HUES6 (cell line): ENCODE data around the gene VSX2.

Experiments used
- H3K27ac ChIP-seq: 2 replicates; pipeline ENCODE4 v1.7.0; 2013; ENCODE audit warnings: low read depth, mild to moderate bottlenecking, low read length, inconsistent platforms
- H3K27me3 ChIP-seq: 2 replicates; pipeline ENCODE4 v1.6.1; 2013; ENCODE audit warnings: low read length; ENCODE audit not compliant: control insufficient read depth, insufficient read depth
- H3K36me3 ChIP-seq: 2 replicates; pipeline ENCODE4 v1.6.1; 2013; ENCODE audit warnings: low read length; ENCODE audit not compliant: control insufficient read depth, insufficient read depth
- H3K4me1 ChIP-seq: 2 replicates; pipeline ENCODE4 v1.6.1; 2013; ENCODE audit warnings: low read length; ENCODE audit not compliant: control insufficient read depth, insufficient read depth
- H3K4me3 ChIP-seq: 2 replicates; pipeline ENCODE4 v1.5.1; 2013; ENCODE audit warnings: low read depth, low read length
- H3K9ac ChIP-seq: one replicate; pipeline ENCODE4 v1.6.1; 2013; ENCODE audit warnings: mild to moderate bottlenecking, low read length
- H3K9me3 ChIP-seq: 2 replicates; pipeline ENCODE4 v1.6.1; 2013; ENCODE audit warnings: low read depth, low read length; ENCODE audit not compliant: control insufficient read depth, insufficient read depth

VSX2 gene

GRCh38 chr14:74238974-74239847 is at the start of gene VSX2:
VSX2 (plus strand) TSS chr14:74239449; CDS start chr14:74239562, 113 bp downstream.
- no peak within 1 kb of the TSS for H3K27ac ChIP-seq
- H3K4me1 ChIP-seq = peaks cover 19% of the 10 kb centered on the region
- H3K27me3 ChIP-seq = peaks cover 96% of the 10 kb centered on the region
- H3K36me3 ChIP-seq = no peaks in the 10 kb centered on the region
- H3K9me3 ChIP-seq = no peaks in the 10 kb centered on the region
- H3K9ac ChIP-seq = no peak within 1 kb of the TSS
- peak within 1 kb of the TSS; percentile 62 for H3K4me3 ChIP-seq

- Histone ChIP-seq H3K27ac (no peak overlapping the region), H3K27me3 (no peaks in the 10 kb centered on the region), H3K4me3 (no peak overlapping the region), H3K9ac (no peak overlapping the region), H3K36me3 (0 out of 2 replicates have a peak, but pooled peaks cover 3% of the 10 kb centered on the region), H3K4me1 (no peaks in the 10 kb centered on the region), H3K9me3 (no peaks in the 10 kb centered on the region)
Observed at GRCh38 chr14:74190927-74191575, 48.2 kb upstream of the VSX2 start.

GRCh38 chr14:74194506-74195274 is 44.6 kb upstream of the VSX2 start:
- Histone ChIP-seq H3K27ac (no peak overlapping the region), H3K9me3 (no peaks in the 10 kb centered on the region), H3K27me3 (no peaks in the 10 kb centered on the region), H3K9ac (no peak overlapping the region), H3K4me3 (no peak overlapping the region), H3K36me3 (peaks cover 10% of the 10 kb centered on the region; the same call in 1 of the 2 replicates), H3K4me1 (no peaks in the 10 kb centered on the region)

- Histone ChIP-seq H3K27ac (no peak overlapping the region), H3K9ac (no peak overlapping the region), H3K4me3 (no peak overlapping the region), H3K36me3 (peaks cover 10% of the 10 kb centered on the region; the same call in 1 of the 2 replicates), H3K4me1 (no peaks in the 10 kb centered on the region), H3K9me3 (no peaks in the 10 kb centered on the region), H3K27me3 (no peaks in the 10 kb centered on the region)
Observed at GRCh38 chr14:74195623-74196022, 43.6 kb upstream of the VSX2 start.

- Histone ChIP-seq H3K4me3 (no peak overlapping the region), H3K4me1 (no peaks in the 10 kb centered on the region), H3K9me3 (no peaks in the 10 kb centered on the region), H3K27me3 (no peaks in the 10 kb centered on the region), H3K36me3 (peaks cover 19% of the 10 kb centered on the region; the same call in 1 of the 2 replicates), H3K9ac (no peak overlapping the region), H3K27ac (no peak overlapping the region)
Observed at GRCh38 chr14:74198441-74199234, 40.6 kb upstream of the VSX2 start.

GRCh38 chr14:74202113-74202512 is 37.1 kb upstream of the VSX2 start:
- Histone ChIP-seq H3K27ac (no peak overlapping the region), H3K36me3 (peaks cover 19% of the 10 kb centered on the region; the same call in 1 of the 2 replicates), H3K4me3 (no peak overlapping the region), H3K9ac (no peak overlapping the region), H3K9me3 (no peaks in the 10 kb centered on the region), H3K4me1 (no peaks in the 10 kb centered on the region), H3K27me3 (no peaks in the 10 kb centered on the region)

GRCh38 chr14:74203639-74204038 is 35.6 kb upstream of the VSX2 start:
- H3K9me3 ChIP-seq = no peaks in the 10 kb centered on the region

GRCh38 chr14:74204491-74204890 is 34.8 kb upstream of the VSX2 start:
- H3K27me3 ChIP-seq = no peaks in the 10 kb centered on the region
- H3K4me1 ChIP-seq = no peaks in the 10 kb centered on the region
- no peak overlapping the region for H3K27ac ChIP-seq
- no peak overlapping the region for H3K9ac ChIP-seq
- H3K9me3 ChIP-seq = no peaks in the 10 kb centered on the region
- peaks cover 11% of the 10 kb centered on the region; the same call in 1 of the 2 replicates for H3K36me3 ChIP-seq
- no peak overlapping the region for H3K4me3 ChIP-seq

More at GRCh38 chr14:74203639-74204038, 35.6 kb upstream of the VSX2 start:
- Histone ChIP-seq H3K27me3 (no peaks in the 10 kb centered on the region), H3K9ac (no peak overlapping the region), H3K4me3 (no peak overlapping the region), H3K4me1 (no peaks in the 10 kb centered on the region), H3K27ac (no peak overlapping the region), H3K36me3 (peaks cover 19% of the 10 kb centered on the region; the same call in 1 of the 2 replicates)

GRCh38 chr14:74205882-74206281 is 33.4 kb upstream of the VSX2 start:
- Histone ChIP-seq H3K9ac (no peak overlapping the region), H3K27me3 (no peaks in the 10 kb centered on the region), H3K36me3 (peaks cover 11% of the 10 kb centered on the region; the same call in 1 of the 2 replicates), H3K9me3 (no peaks in the 10 kb centered on the region), H3K27ac (no peak overlapping the region), H3K4me1 (no peaks in the 10 kb centered on the region), H3K4me3 (no peak overlapping the region)

- Histone ChIP-seq H3K4me3 (no peak overlapping the region), H3K36me3 (peaks cover 5% of the 10 kb centered on the region; the same call in 1 of the 2 replicates), H3K9me3 (no peaks in the 10 kb centered on the region), H3K27me3 (no peaks in the 10 kb centered on the region), H3K9ac (no peak overlapping the region), H3K4me1 (no peaks in the 10 kb centered on the region), H3K27ac (no peak overlapping the region)
Observed at GRCh38 chr14:74207943-74208342, 31.3 kb upstream of the VSX2 start.
